Activated CD4-positive, CD25-positive, alpha-beta regulatory T cell (primary cell): ENCODE results near the gene INSR.

Experiments used
- DNase-seq, 4 experiments: peaks; one replicate each; lab custom pipeline; 2025; lab: John Stamatoyannopoulos, UW

The INSR gene

GRCh38 chr19:7142771-7143170, 151.4 kb downstream of the INSR start:
- no peak for DNase-seq

GRCh38 chr19:7140137-7140536, 154.1 kb downstream of the INSR start:
- no peak for DNase-seq

GRCh38 chr19:7139095-7139494, 155.1 kb downstream of the INSR start:
- no peak for DNase-seq

- DNase-seq = no peak
These were observed 155.8 kb downstream of the INSR start for GRCh38 chr19:7138402-7138801.

- DNase-seq = no peak
These were observed 157.1 kb downstream of the INSR start for GRCh38 chr19:7137120-7137519.

- DNase-seq = no peak
These were observed 162.2 kb downstream of the INSR start for GRCh38 chr19:7132054-7132453.

- no peak for DNase-seq
These were observed 164.2 kb downstream of the INSR start for GRCh38 chr19:7130043-7130442.

- DNase-seq = no peak
These were observed 168.1 kb downstream of the INSR start for GRCh38 chr19:7126132-7126531.

GRCh38 chr19:7125221-7125620, 169.0 kb downstream of the INSR start:
- DNase-seq = no peak

GRCh38 chr19:7124782-7125181, 169.4 kb downstream of the INSR start:
- DNase-seq = no peak

- no peak for DNase-seq
These were observed 171.5 kb downstream of the INSR start for GRCh38 chr19:7122701-7123100.

GRCh38 chr19:7120499-7120898, 173.7 kb downstream of the INSR start:
- no peak for DNase-seq

GRCh38 chr19:7119582-7119981, 174.6 kb downstream of the INSR start:
- no peak for DNase-seq

- DNase-seq = no peak
These were observed 177.0 kb downstream of the INSR start for GRCh38 chr19:7117248-7117647.

- DNase-seq = no peak
These were observed 178.5 kb downstream of the INSR start for GRCh38 chr19:7115721-7116120.

- no peak for DNase-seq
These were observed 181.0 kb downstream of the INSR start for GRCh38 chr19:7113233-7113632.

- DNase-seq = no peak
These were observed 181.5 kb downstream of the INSR start for GRCh38 chr19:7112675-7113074.

GRCh38 chr19:7109678-7110289, 184.4 kb downstream of the INSR start:
- no peak for DNase-seq

GRCh38 chr19:7106711-7107657, 187.2 kb downstream of the INSR start:
- no peak for DNase-seq

- no peak for DNase-seq
These were observed 189.3 kb downstream of the INSR start for GRCh38 chr19:7104747-7105447.

GRCh38 chr19:7101498-7102253, 192.5 kb downstream of the INSR start:
- DNase-seq = no peak

- DNase-seq = no peak
These were observed 194.7 kb downstream of the INSR start for GRCh38 chr19:7099597-7099921.
